Measurements from ENCODE around the gene FSTL4.

The FSTL4 gene

GRCh38 chr5:133511653-133512235 is 100.6 kb downstream of the FSTL4 start:
- ATAC-seq (replicated peaks) = no peak
- no peaks in the 10 kb centered on the region for H3K36me3 Mint-ChIP-seq (ENCODE audit: insufficient read depth)
- DNase-seq = no peak
- no peak overlapping the region for H3K27ac Mint-ChIP-seq
- peaks cover 25 to 31% of the 10 kb centered on the region in 2 donors for H3K27me3 Mint-ChIP-seq
- H3K9me3 Mint-ChIP-seq = no peaks in the 10 kb centered on the region
- H3K4me1 Mint-ChIP-seq (ENCODE audit: low read depth in 2 of 2) = peaks cover 0 to 4% of the 10 kb centered on the region in 2 donors
- no peak overlapping the region for H3K4me3 Mint-ChIP-seq

- ATAC-seq (replicated peaks) = no peak
- H3K27me3 Mint-ChIP-seq = peaks cover 25% of the 10 kb centered on the region in 2 donors
- no peaks in the 10 kb centered on the region for H3K9me3 Mint-ChIP-seq
- peaks cover 0 to 4% of the 10 kb centered on the region in 2 donors for H3K4me1 Mint-ChIP-seq (ENCODE audit: low read depth in 2 of 2)
- DNase-seq = no peak
- H3K27ac Mint-ChIP-seq = no peak overlapping the region
- H3K36me3 Mint-ChIP-seq (ENCODE audit: insufficient read depth) = no peaks in the 10 kb centered on the region
- no peak overlapping the region for H3K4me3 Mint-ChIP-seq
These were observed 101.6 kb downstream of the FSTL4 start for GRCh38 chr5:133510634-133511262.

- ATAC-seq (replicated peaks) (no peak), DNase-seq (no peak)
- peaks cover 26% of the 10 kb centered on the region in 2 donors for H3K27me3 Mint-ChIP-seq
- H3K9me3 Mint-ChIP-seq = no peaks in the 10 kb centered on the region
- H3K27ac Mint-ChIP-seq = no peak overlapping the region
- peaks cover 0 to 4% of the 10 kb centered on the region in 2 donors for H3K4me1 Mint-ChIP-seq (ENCODE audit: low read depth in 2 of 2)
- H3K36me3 Mint-ChIP-seq (ENCODE audit: insufficient read depth) = no peaks in the 10 kb centered on the region
- H3K4me3 Mint-ChIP-seq = no peak overlapping the region
These were observed 102.6 kb downstream of the FSTL4 start for GRCh38 chr5:133509742-133510079.

- no peaks in the 10 kb centered on the region for H3K36me3 Mint-ChIP-seq (ENCODE audit: insufficient read depth)
These were observed 103.2 kb downstream of the FSTL4 start for GRCh38 chr5:133508845-133509741.

DNA sequence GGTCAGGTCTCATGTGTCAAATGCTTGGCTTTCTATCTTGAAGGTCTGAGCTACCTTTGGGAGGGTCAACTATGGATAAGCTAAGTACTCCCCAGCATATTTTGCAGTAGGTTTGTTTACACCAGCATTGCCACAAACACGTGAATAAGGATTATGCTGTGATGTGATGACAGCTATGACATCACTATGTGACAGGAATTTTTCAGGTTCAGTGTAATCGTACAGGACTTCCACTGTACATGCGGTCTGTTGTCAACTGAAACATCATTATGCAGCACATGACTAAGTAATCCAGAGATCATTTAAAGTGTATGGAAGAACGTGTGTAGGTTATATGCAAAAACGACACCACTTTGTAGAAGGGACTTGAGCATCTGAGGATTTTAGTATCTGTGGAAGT is 104.0 kb downstream of the FSTL4 start:
- no peak overlapping the region for H3K4me3 Mint-ChIP-seq
- H3K36me3 Mint-ChIP-seq (ENCODE audit: insufficient read depth) = no peaks in the 10 kb centered on the region
- no peak for DNase-seq
- H3K9me3 Mint-ChIP-seq = no peaks in the 10 kb centered on the region
- no peak overlapping the region for H3K27ac Mint-ChIP-seq
- no peak for ATAC-seq (replicated peaks)
- H3K4me1 Mint-ChIP-seq (ENCODE audit: low read depth in 2 of 2) = peaks cover 0 to 4% of the 10 kb centered on the region in 2 donors
- H3K27me3 Mint-ChIP-seq = peaks cover 30 to 36% of the 10 kb centered on the region in 2 donors

More at GRCh38 chr5:133508845-133509741, 103.2 kb downstream of the FSTL4 start:
- H3K27ac Mint-ChIP-seq = peak overlapping the region in 1 of 2 donors; percentile 70
- no peaks in the 10 kb centered on the region for H3K9me3 Mint-ChIP-seq
- ATAC-seq (replicated peaks) (no peak), DNase-seq (no peak)
- peaks cover 0 to 4% of the 10 kb centered on the region in 2 donors for H3K4me1 Mint-ChIP-seq (ENCODE audit: low read depth in 2 of 2)
- H3K27me3 Mint-ChIP-seq = peaks cover 32 to 33% of the 10 kb centered on the region in 2 donors
- no peak overlapping the region for H3K4me3 Mint-ChIP-seq

GRCh38 chr5:133506181-133506580 is 106.2 kb downstream of the FSTL4 start:
- ATAC-seq (replicated peaks) (no peak), DNase-seq (no peak)
- H3K27me3 Mint-ChIP-seq = peaks cover 21 to 36% of the 10 kb centered on the region in 2 donors
- H3K9me3 Mint-ChIP-seq = no peaks in the 10 kb centered on the region
- no peaks in the 10 kb centered on the region for H3K36me3 Mint-ChIP-seq (ENCODE audit: insufficient read depth)
- H3K4me1 Mint-ChIP-seq (ENCODE audit: low read depth in 2 of 2) = peaks cover 0 to 5% of the 10 kb centered on the region in 2 donors
- H3K27ac Mint-ChIP-seq = no peak overlapping the region
- H3K4me3 Mint-ChIP-seq = no peak overlapping the region

DNA sequence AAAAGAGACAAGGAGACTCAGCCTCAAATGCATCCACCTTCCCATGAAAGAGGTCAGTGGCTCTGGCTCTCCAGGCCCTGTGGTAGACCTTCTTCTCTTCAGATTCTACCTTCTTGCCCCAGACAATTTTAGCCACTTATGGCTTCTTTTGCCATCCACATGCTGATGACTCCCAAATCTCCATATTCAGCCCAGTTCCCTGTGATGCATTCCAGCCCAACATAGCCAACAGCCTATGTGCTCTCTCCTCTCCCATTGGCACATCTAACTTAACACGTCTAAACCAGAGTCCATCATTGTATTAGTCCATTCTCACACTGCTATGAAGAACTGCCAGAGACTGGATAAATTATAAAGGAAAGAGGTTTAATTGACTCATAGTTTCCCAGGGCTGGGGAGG is 108.8 kb downstream of the FSTL4 start:
- no peaks in the 10 kb centered on the region for H3K36me3 Mint-ChIP-seq (ENCODE audit: insufficient read depth)
- H3K27me3 Mint-ChIP-seq = peaks cover 32 to 52% of the 10 kb centered on the region in 2 donors
- no peak for DNase-seq
- H3K9me3 Mint-ChIP-seq = no peaks in the 10 kb centered on the region
- no peak overlapping the region for H3K4me3 Mint-ChIP-seq
- peaks cover 0 to 1% of the 10 kb centered on the region in 2 donors for H3K4me1 Mint-ChIP-seq (ENCODE audit: low read depth in 2 of 2)
- no peak for ATAC-seq (replicated peaks)
- no peak overlapping the region for H3K27ac Mint-ChIP-seq

DNA sequence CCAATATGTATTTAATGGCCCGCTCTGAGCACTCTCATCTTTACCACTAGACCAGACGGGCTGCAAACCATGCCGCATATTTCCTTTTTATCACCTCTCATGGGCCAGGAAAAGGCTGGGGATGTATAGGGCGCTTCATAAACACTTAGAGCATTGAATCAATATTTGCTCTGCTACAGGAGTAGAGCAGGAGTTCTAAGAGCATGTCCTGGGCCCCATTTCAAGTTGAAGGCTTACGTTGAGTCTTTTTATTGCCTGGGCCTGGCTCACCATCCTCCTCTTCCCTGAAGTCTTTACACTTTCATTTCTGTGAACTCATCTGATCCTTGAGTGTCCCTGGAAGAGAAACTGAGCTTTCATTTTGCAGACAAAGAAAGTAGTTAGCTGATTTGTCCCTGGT is 112.4 kb downstream of the FSTL4 start:
- Mint-ChIP-seq H3K4me1 (ENCODE audit: low read depth in 2 of 2) (peaks cover 0 to 3% of the 10 kb centered on the region in 2 donors), H3K4me3 (no peak overlapping the region), H3K36me3 (ENCODE audit: insufficient read depth) (no peaks in the 10 kb centered on the region), H3K27ac (no peak overlapping the region), H3K27me3 (peaks cover 48 to 77% of the 10 kb centered on the region in 2 donors), H3K9me3 (no peaks in the 10 kb centered on the region)
- DNase-seq (no peak), ATAC-seq (replicated peaks) (no peak)

- ATAC-seq (replicated peaks) (no peak), DNase-seq (no peak)
- Mint-ChIP-seq H3K4me3 (no peak overlapping the region), H3K4me1 (ENCODE audit: low read depth in 2 of 2) (peaks cover 0 to 3% of the 10 kb centered on the region in 2 donors), H3K36me3 (ENCODE audit: insufficient read depth) (no peaks in the 10 kb centered on the region), H3K9me3 (no peaks in the 10 kb centered on the region), H3K27ac (no peak overlapping the region), H3K27me3 (peaks cover 51 to 61% of the 10 kb centered on the region in 2 donors)
These were observed 114.6 kb downstream of the FSTL4 start for GRCh38 chr5:133497608-133498348.

- H3K27ac Mint-ChIP-seq = no peak overlapping the region
- no peak overlapping the region for H3K4me3 Mint-ChIP-seq
- no peak for ATAC-seq (replicated peaks)
- H3K4me1 Mint-ChIP-seq (ENCODE audit: low read depth in 2 of 2) = peaks cover 0 to 2% of the 10 kb centered on the region in 2 donors
- H3K27me3 Mint-ChIP-seq = peaks cover 50 to 51% of the 10 kb centered on the region in 2 donors
- H3K36me3 Mint-ChIP-seq (ENCODE audit: insufficient read depth) = no peaks in the 10 kb centered on the region
- H3K9me3 Mint-ChIP-seq = no peaks in the 10 kb centered on the region
- DNase-seq = no peak
These were observed 115.7 kb downstream of the FSTL4 start for GRCh38 chr5:133496631-133497030.

DNA sequence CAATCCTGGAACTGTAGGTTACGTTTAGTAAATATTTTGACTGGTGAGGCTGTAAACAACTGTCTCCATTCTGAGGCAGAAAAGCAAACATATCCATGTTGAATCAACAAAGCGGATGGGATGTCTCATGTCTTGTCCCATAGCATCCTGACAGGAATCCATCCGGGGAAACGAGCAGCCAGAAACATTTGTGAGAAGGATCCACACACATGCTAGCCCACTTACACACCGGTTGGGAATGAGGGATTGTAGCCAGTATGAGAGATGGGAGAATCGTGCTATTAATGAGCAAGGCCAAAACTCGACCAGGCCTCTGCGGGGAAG is 117.5 kb downstream of the FSTL4 start:
- Mint-ChIP-seq H3K27me3 (peaks cover 43% of the 10 kb centered on the region in 2 donors), H3K4me3 (no peak overlapping the region)

DNA sequence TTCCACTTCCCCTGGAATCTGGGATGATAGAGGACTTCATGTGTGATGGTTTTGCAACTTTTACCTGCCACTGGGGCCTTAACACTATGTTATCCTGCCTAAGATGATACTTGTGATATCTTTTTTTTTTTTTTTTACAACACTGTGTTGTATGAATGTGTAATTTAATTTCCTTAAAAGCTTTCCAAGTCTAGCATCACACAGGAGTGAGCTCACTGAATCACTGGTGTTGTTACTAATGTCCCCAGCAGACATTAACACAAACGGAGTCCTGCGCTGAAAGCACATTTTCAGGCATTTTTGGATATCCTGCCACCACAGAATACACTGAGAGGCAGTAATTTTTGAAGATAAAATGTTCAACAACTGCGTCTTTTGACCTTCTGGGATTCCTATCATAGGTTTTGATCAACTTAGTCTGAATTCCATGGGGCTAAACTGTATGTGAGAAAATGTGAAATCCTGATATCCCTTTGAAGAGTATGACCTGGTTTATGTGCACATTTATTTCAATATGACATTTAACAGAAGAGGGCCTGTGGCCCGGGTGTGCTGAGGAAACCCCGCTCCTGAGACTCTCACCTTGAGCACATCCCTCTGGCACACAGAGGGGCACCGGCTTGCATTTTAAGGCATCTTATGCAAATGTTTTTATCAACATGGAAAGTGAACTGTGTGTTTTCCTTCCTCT is 118.0 kb downstream of the FSTL4 start:
- Mint-ChIP-seq H3K27ac (peak overlapping the region in 1 of 2 donors; percentile 55), H3K9me3 (peaks cover 0 to 2% of the 10 kb centered on the region in 2 donors), H3K27me3 (peaks cover 38% of the 10 kb centered on the region in 2 donors), H3K4me1 (ENCODE audit: low read depth in 2 of 2) (peaks cover 0 to 2% of the 10 kb centered on the region in 2 donors), H3K4me3 (no peak overlapping the region), H3K36me3 (ENCODE audit: insufficient read depth) (no peaks in the 10 kb centered on the region)
- DNase-seq (no peak), ATAC-seq (replicated peaks) (no peak)

More for the DNA sequence above, 117.5 kb downstream of the FSTL4 start:
- peaks cover 0 to 2% of the 10 kb centered on the region in 2 donors for H3K4me1 Mint-ChIP-seq (ENCODE audit: low read depth in 2 of 2)
- DNase-seq = no peak
- ATAC-seq (replicated peaks) = no peak
- peak overlapping the region in 1 of 2 donors; percentile 55 for H3K27ac Mint-ChIP-seq
- peaks cover 0 to 2% of the 10 kb centered on the region in 2 donors for H3K9me3 Mint-ChIP-seq
- no peaks in the 10 kb centered on the region for H3K36me3 Mint-ChIP-seq (ENCODE audit: insufficient read depth)

- H3K36me3 Mint-ChIP-seq (ENCODE audit: insufficient read depth) = no peaks in the 10 kb centered on the region
- H3K4me1 Mint-ChIP-seq (ENCODE audit: low read depth in 2 of 2) = peaks cover 0 to 2% of the 10 kb centered on the region in 2 donors
- no peak overlapping the region for H3K4me3 Mint-ChIP-seq
- DNase-seq (no peak), ATAC-seq (replicated peaks) (peak; percentile 42)
- peaks cover 0 to 2% of the 10 kb centered on the region in 2 donors for H3K9me3 Mint-ChIP-seq
- no peak overlapping the region for H3K27ac Mint-ChIP-seq
- peaks cover 2 to 16% of the 10 kb centered on the region in 2 donors for H3K27me3 Mint-ChIP-seq
These were observed 122.7 kb downstream of the FSTL4 start for GRCh38 chr5:133489632-133490031.
